ENCODE results near the gene DMTF1. TPM values are rescaled to one million over a fixed set of nuclear protein-coding genes. Genes with fewer than 3 reads are reported as not detected.

The DMTF1 gene
- total and polyA plus RNA-seq, 2 donors from 2014 or later, result 23.6 to 88.6 TPM

GRCh38 chr7:87119581-87119980 lies 32.7 kb upstream of the DMTF1 start:
- FAIRE-seq, result no peak

GRCh38 chr7:87123105-87123504 lies 29.1 kb upstream of the DMTF1 start:
- Histone ChIP-seq H3K9me3 (ENCODE audit: control insufficient read depth in 2 of 3, insufficient read depth in 1 of 3, low read length in 3 of 3) (no peaks in the 10 kb centered on the region), H3K27ac (ENCODE audit: low read depth in 2 of 2, low read length in 2 of 2) (no peak overlapping the region), H3K36me3 (ENCODE audit: control insufficient read depth in 2 of 3, insufficient read depth in 3 of 3, low read length in 3 of 3) (no peaks in the 10 kb centered on the region), H3K9ac (ENCODE audit: low read length in 3 of 3) (no peak overlapping the region), H3K4me3 (ENCODE audit: low read length in 3 of 3) (no peak overlapping the region), H3K27me3 (ENCODE audit: control insufficient read depth, insufficient read depth, low read length) (no peaks in the 10 kb centered on the region), H3K4me1 (ENCODE audit: control insufficient read depth in 2 of 3, insufficient read depth in 2 of 3, low read depth in 1 of 3, low read length in 3 of 3) (no peaks in the 10 kb centered on the region)
- no peak for TF ChIP-seq CTCF (IDR thresholded peaks at IDR 0.05; ENCODE audit: borderline replicate concordance, extremely low read depth, insufficient read depth)
- no peak for FAIRE-seq
- intact Hi-C loops (cut with DNase I), result no loop called here
- DNase-seq, result no peak

More at GRCh38 chr7:87119581-87119980, 32.7 kb upstream of the DMTF1 start:
- intact Hi-C loops (cut with DNase I), result no loop called here
- H3K4me3 ChIP-seq (ENCODE audit: low read length in 3 of 3), result no peak overlapping the region
- DNase-seq, result no peak
- TF ChIP-seq CTCF (IDR thresholded peaks at IDR 0.05; ENCODE audit: borderline replicate concordance, extremely low read depth, insufficient read depth), result no peak
- H3K9ac ChIP-seq (ENCODE audit: low read length in 3 of 3), result no peak overlapping the region
- no peaks in the 10 kb centered on the region for H3K9me3 ChIP-seq (ENCODE audit: control insufficient read depth in 2 of 3, insufficient read depth in 1 of 3, low read length in 3 of 3)
- no peaks in the 10 kb centered on the region for H3K27me3 ChIP-seq (ENCODE audit: control insufficient read depth, insufficient read depth, low read length)
- no peaks in the 10 kb centered on the region for H3K4me1 ChIP-seq (ENCODE audit: control insufficient read depth in 2 of 3, insufficient read depth in 2 of 3, low read depth in 1 of 3, low read length in 3 of 3)
- no peaks in the 10 kb centered on the region for H3K36me3 ChIP-seq (ENCODE audit: control insufficient read depth in 2 of 3, insufficient read depth in 3 of 3, low read length in 3 of 3)
- H3K27ac ChIP-seq (ENCODE audit: low read depth in 2 of 2, low read length in 2 of 2), result no peak overlapping the region

- TF ChIP-seq CTCF (IDR thresholded peaks at IDR 0.05; ENCODE audit: borderline replicate concordance, extremely low read depth, insufficient read depth), result no peak
- intact Hi-C loops (cut with DNase I), result no loop called here
These were observed 25.2 kb upstream of the DMTF1 start for GRCh38 chr7:87127019-87127418.

GRCh38 chr7:87128861-87129267 lies 23.4 kb upstream of the DMTF1 start:
- H3K4me3 ChIP-seq (ENCODE audit: low read length in 3 of 3), result no peak overlapping the region
- H3K9me3 ChIP-seq (ENCODE audit: control insufficient read depth in 2 of 3, insufficient read depth in 1 of 3, low read length in 3 of 3), result no peaks in the 10 kb centered on the region
- TF ChIP-seq CTCF (IDR thresholded peaks at IDR 0.05; ENCODE audit: borderline replicate concordance, extremely low read depth, insufficient read depth), result no peak
- H3K27ac ChIP-seq (ENCODE audit: low read depth in 2 of 2, low read length in 2 of 2), result no peak overlapping the region
- H3K4me1 ChIP-seq (ENCODE audit: control insufficient read depth in 2 of 3, insufficient read depth in 2 of 3, low read depth in 1 of 3, low read length in 3 of 3), result peaks cover 0 to 2% (median 0%) of the 10 kb centered on the region in 3 donors
- no peaks in the 10 kb centered on the region for H3K27me3 ChIP-seq (ENCODE audit: control insufficient read depth, insufficient read depth, low read length)
- H3K36me3 ChIP-seq (ENCODE audit: control insufficient read depth in 2 of 3, insufficient read depth in 3 of 3, low read length in 3 of 3), result no peaks in the 10 kb centered on the region
- DNase-seq, result peak in 4 of 5 donors; percentile 51 to 85 (median 76)
- intact Hi-C loops (cut with DNase I), result no loop called here
- no peak overlapping the region for H3K9ac ChIP-seq (ENCODE audit: low read length in 3 of 3)
- no peak for FAIRE-seq

More at GRCh38 chr7:87127019-87127418, 25.2 kb upstream of the DMTF1 start:
- Histone ChIP-seq H3K4me1 (ENCODE audit: control insufficient read depth in 2 of 3, insufficient read depth in 2 of 3, low read depth in 1 of 3, low read length in 3 of 3) (peaks cover 0 to 2% (median 0%) of the 10 kb centered on the region in 3 donors), H3K36me3 (ENCODE audit: control insufficient read depth in 2 of 3, insufficient read depth in 3 of 3, low read length in 3 of 3) (no peaks in the 10 kb centered on the region), H3K27me3 (ENCODE audit: control insufficient read depth, insufficient read depth, low read length) (no peaks in the 10 kb centered on the region), H3K9me3 (ENCODE audit: control insufficient read depth in 2 of 3, insufficient read depth in 1 of 3, low read length in 3 of 3) (no peaks in the 10 kb centered on the region), H3K27ac (ENCODE audit: low read depth in 2 of 2, low read length in 2 of 2) (no peak overlapping the region), H3K9ac (ENCODE audit: low read length in 3 of 3) (no peak overlapping the region), H3K4me3 (ENCODE audit: low read length in 3 of 3) (no peak overlapping the region)
- no peak for DNase-seq
- no peak for FAIRE-seq

Data from kidney (tissue), 14 donors.